ENCODE results near the gene AKAP13.

GRCh38 chr15:85632014-85632413 lies 251.6 kb downstream of the AKAP13 start:
- TF ChIP-seq CTCF (IDR thresholded peaks at IDR 0.05; ENCODE audit: poor library complexity, severe bottlenecking) (no peak), POLR2AphosphoS5 (IDR thresholded peaks at IDR 0.05) (no peak), EZH2 (IDR thresholded peaks at IDR 0.05; ENCODE audit: borderline replicate concordance, insufficient read depth, low read length, poor library complexity, severe bottlenecking) (no peak), REST (IDR thresholded peaks at IDR 0.05; ENCODE audit: borderline replicate concordance) (no peak), RAD21 (conservative IDR thresholded peaks at IDR 0.05) (no peak), MXI1 (conservative IDR thresholded peaks at IDR 0.05; ENCODE audit: poor library complexity, severe bottlenecking) (no peak), TAF1 (IDR thresholded peaks at IDR 0.05; ENCODE audit: low read depth) (no peak)

Data from neural cell (in vitro differentiated cells).